OCI-LY7 (cell line): Measurements from ENCODE around the gene DOK4.

Experiments used
- CTCF ChIP-seq: fragments of 200-600 bp; sonication (generic); conservative IDR thresholded peaks from 2 replicates; pipeline ENCODE4 v1.5.1; 2014; ENCODE audit warnings: mild to moderate bottlenecking, antibody characterized with exemption, low read length, moderate library complexity, mixed read lengths
- EZH2phosphoT487 ChIP-seq: fragments of 200-600 bp; sonication (generic); IDR thresholded peaks from 2 replicates; pipeline ENCODE4 v1.6.1; 2018; ENCODE audit warnings: low read depth, borderline replicate concordance, mild to moderate bottlenecking, mixed run types, antibody characterized with exemption, low read length, moderate library complexity, mixed read lengths

GRCh38 chr16:57519796-57520360 is 33.6 kb upstream of the DOK4 start:
- peak; percentile 99 for TF ChIP-seq CTCF
- no peak for TF ChIP-seq EZH2phosphoT487
